Fibroblast of skin of scalp (primary cell): ENCODE data around the gene MRPL9.
A peak's percentile ranks its signal among the peaks of the same experiment; 100 is the strongest.

ENCODE experiments used
- DNase-seq: peaks from one replicate; pipeline ENCODE4 v3.0.0-alpha.2; 2013

Gene MRPL9

GRCh38 chr1:151729966-151730291 is 33.4 kb downstream of the MRPL9 start:
- DNase-seq = no peak

GRCh38 chr1:151729157-151729965 is 33.9 kb downstream of the MRPL9 start:
- DNase-seq = no peak

- peak; percentile 68 for DNase-seq
Observed at GRCh38 chr1:151728151-151729054, 34.9 kb downstream of the MRPL9 start.

- DNase-seq = no peak
Observed at GRCh38 chr1:151723726-151724370, 39.4 kb downstream of the MRPL9 start.

GRCh38 chr1:151721788-151722510 is 41.3 kb downstream of the MRPL9 start:
- peak; percentile 9 for DNase-seq

GRCh38 chr1:151720974-151721787 is 42.1 kb downstream of the MRPL9 start, which contains the start of gene RIIAD1:
RIIAD1 (plus strand) TSS chr1:151721522; CDS start chr1:151721537, 15 bp downstream.
- DNase-seq = peak; percentile 20

GRCh38 chr1:151720554-151720953 is 42.7 kb downstream of the MRPL9 start:
- DNase-seq = peak; percentile 28

GRCh38 chr1:151720125-151720524 is 43.2 kb downstream of the MRPL9 start:
- no peak for DNase-seq

- no peak for DNase-seq
Observed at GRCh38 chr1:151718666-151719065, 44.6 kb downstream of the MRPL9 start.

GRCh38 chr1:151718011-151718431 is 45.3 kb downstream of the MRPL9 start:
- peak; percentile 22 for DNase-seq

GRCh38 chr1:151716771-151717631 is 46.3 kb downstream of the MRPL9 start, which contains the start of gene CELF3:
CELF3 (minus strand) TSS chr1:151716803; CDS start chr1:151716020, 783 bp downstream.
- DNase-seq = peak; percentile 9

GRCh38 chr1:151716405-151716762 is 46.9 kb downstream of the MRPL9 start:
- no peak for DNase-seq

GRCh38 chr1:151715726-151716404 is 47.4 kb downstream of the MRPL9 start:
- no peak for DNase-seq

- DNase-seq = no peak
Observed at GRCh38 chr1:151714820-151715725, 48.2 kb downstream of the MRPL9 start.

GRCh38 chr1:151713874-151714273 is 49.4 kb downstream of the MRPL9 start:
- DNase-seq = no peak

GRCh38 chr1:151713044-151713443 is 50.3 kb downstream of the MRPL9 start:
- DNase-seq = no peak

GRCh38 chr1:151711951-151712350 is 51.3 kb downstream of the MRPL9 start:
- no peak for DNase-seq

GRCh38 chr1:151711044-151711800 is 52.1 kb downstream of the MRPL9 start:
- no peak for DNase-seq
